ENCODE measurements around the gene ZMIZ1.
A peak's percentile ranks its signal among the peaks of the same experiment; 100 is the strongest.

Gene ZMIZ1

GRCh38 chr10:79342811-79343561, 274.2 kb downstream of the ZMIZ1 start:
- no peak for DNase-seq (ENCODE audit: low spot score)

GRCh38 chr10:79344502-79345195, 275.9 kb downstream of the ZMIZ1 start:
- no peak for DNase-seq (ENCODE audit: low spot score)

- no peak for DNase-seq (ENCODE audit: low spot score)
Observed at GRCh38 chr10:79345241-79346011, 276.7 kb downstream of the ZMIZ1 start.

GRCh38 chr10:79346012-79346340, 277.2 kb downstream of the ZMIZ1 start:
- DNase-seq (ENCODE audit: low spot score): no peak

GRCh38 chr10:79346388-79347225, 277.8 kb downstream of the ZMIZ1 start:
- no peak for DNase-seq (ENCODE audit: low spot score)

- DNase-seq (ENCODE audit: low spot score): peak; percentile 92
Observed at GRCh38 chr10:79347226-79347893, 278.6 kb downstream of the ZMIZ1 start, which contains the start of gene PPIF. TSS of gene PPIF (plus strand) at chr10:79347469. CDS start at chr10:79347549, 80 bp downstream.

- DNase-seq (ENCODE audit: low spot score): no peak
Observed at GRCh38 chr10:79347894-79348639, 279.3 kb downstream of the ZMIZ1 start.

- DNase-seq (ENCODE audit: low spot score): no peak
Observed at GRCh38 chr10:79348640-79348988, 279.8 kb downstream of the ZMIZ1 start.

- no peak for DNase-seq (ENCODE audit: low spot score)
Observed at GRCh38 chr10:79349072-79349491, 280.3 kb downstream of the ZMIZ1 start.

- DNase-seq (ENCODE audit: low spot score): no peak
Observed at GRCh38 chr10:79349766-79350406, 281.1 kb downstream of the ZMIZ1 start.

- DNase-seq (ENCODE audit: low spot score): no peak
Observed at GRCh38 chr10:79350407-79351154, 281.8 kb downstream of the ZMIZ1 start.

GRCh38 chr10:79351332-79351731, 282.6 kb downstream of the ZMIZ1 start:
- DNase-seq (ENCODE audit: low spot score): no peak

- no peak for DNase-seq (ENCODE audit: low spot score)
Observed at GRCh38 chr10:79352035-79352877, 283.5 kb downstream of the ZMIZ1 start.

GRCh38 chr10:79353000-79353406, 284.2 kb downstream of the ZMIZ1 start:
- no peak for DNase-seq (ENCODE audit: low spot score)

- DNase-seq (ENCODE audit: low spot score): no peak
Observed at GRCh38 chr10:79353726-79354125, 285.0 kb downstream of the ZMIZ1 start.

GRCh38 chr10:79354141-79354540, 285.4 kb downstream of the ZMIZ1 start:
- no peak for DNase-seq (ENCODE audit: low spot score)

- DNase-seq (ENCODE audit: low spot score): no peak
Observed at GRCh38 chr10:79354615-79355014, 285.8 kb downstream of the ZMIZ1 start.

GRCh38 chr10:79355420-79356017, 286.8 kb downstream of the ZMIZ1 start:
- no peak for DNase-seq (ENCODE audit: low spot score)
